Endothelial cell (in vitro differentiated cells): Measurements from ENCODE around the gene TM2D3. TPM values are rescaled to one million over a fixed set of nuclear protein-coding genes. Genes with fewer than 3 reads are reported as not detected.

Experiments
- DNase-seq: peaks from one replicate; pipeline ENCODE4 v3.0.0; 2021; ENCODE audit warnings: low spot score
- H3K27ac Mint-ChIP-seq: one replicate; pipeline ENCODE4 v1.8.0; 2021; ENCODE audit warnings: mixed read lengths, inconsistent platforms; ENCODE audit not compliant: unreplicated experiment
- H3K27me3 Mint-ChIP-seq: one replicate; pipeline ENCODE4 v1.8.0; 2021; ENCODE audit warnings: mild to moderate bottlenecking, moderate library complexity, mixed read lengths, inconsistent platforms; ENCODE audit not compliant: unreplicated experiment
- H3K36me3 Mint-ChIP-seq: one replicate; pipeline ENCODE4 v1.8.0; 2021; ENCODE audit warnings: mild to moderate bottlenecking, low read depth, mixed read lengths, inconsistent platforms; ENCODE audit not compliant: unreplicated experiment
- H3K4me1 Mint-ChIP-seq: one replicate; pipeline ENCODE4 v1.8.0; 2021; ENCODE audit warnings: mild to moderate bottlenecking, mixed read lengths, inconsistent platforms; ENCODE audit not compliant: unreplicated experiment
- H3K4me3 Mint-ChIP-seq: one replicate; pipeline ENCODE4 v1.8.0; 2021; ENCODE audit warnings: mild to moderate bottlenecking, mixed read lengths, inconsistent platforms; ENCODE audit not compliant: unreplicated experiment
- H3K9me3 Mint-ChIP-seq: one replicate; pipeline ENCODE4 v1.8.0; 2021; ENCODE audit warnings: mixed read lengths, inconsistent platforms; ENCODE audit not compliant: unreplicated experiment
- total RNA-seq: library from RNA; stranded (reverse); fragmentation: NEBNext Ultra II Directional; extraction: Animal tissue kit (Norgen Biotek cat#: 25700); gene quantifications from one replicate; pipeline ENCODE4 v1.2.1, GENCODE V29; 2021; ENCODE audit not compliant: unreplicated experiment
- TF ChIP-seq, protein P1 (sequence below): fragments of 200-600 bp; sonication (generic); IDR thresholded peaks from one replicate; pipeline ENCODE4 v1.5.0; 2021; ENCODE audit warnings: antibody characterized with exemption; ENCODE audit not compliant: unreplicated experiment

The TM2D3 gene
- total RNA-seq, 1 donor from 2014 or later, result 37.7 TPM

DNA sequence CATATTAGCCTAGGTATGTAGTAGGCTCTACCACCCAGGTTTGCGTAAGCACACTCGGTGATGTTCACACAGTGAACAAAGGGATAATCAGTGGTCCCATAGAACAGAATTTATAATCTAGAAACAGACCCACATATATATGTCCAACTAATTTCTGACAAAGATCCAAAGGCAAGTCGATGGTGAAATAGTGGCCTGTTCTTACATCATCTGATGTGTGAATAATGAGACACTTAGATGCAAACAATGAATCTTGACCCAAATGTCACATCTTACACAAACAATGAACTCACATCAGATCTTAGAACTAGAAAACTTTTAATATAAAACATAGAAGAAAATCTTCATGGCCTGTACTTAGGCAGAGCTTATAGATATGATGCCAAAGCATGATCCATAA lies 17.6 kb upstream of the TM2D3 start:
- H3K27ac Mint-ChIP-seq, result no peak overlapping the region
- no peaks in the 10 kb centered on the region for H3K27me3 Mint-ChIP-seq
- H3K4me1 Mint-ChIP-seq, result no peaks in the 10 kb centered on the region
- no peak for DNase-seq
- H3K9me3 Mint-ChIP-seq, result peaks cover 3% of the 10 kb centered on the region
- TF ChIP-seq, protein P1, sequence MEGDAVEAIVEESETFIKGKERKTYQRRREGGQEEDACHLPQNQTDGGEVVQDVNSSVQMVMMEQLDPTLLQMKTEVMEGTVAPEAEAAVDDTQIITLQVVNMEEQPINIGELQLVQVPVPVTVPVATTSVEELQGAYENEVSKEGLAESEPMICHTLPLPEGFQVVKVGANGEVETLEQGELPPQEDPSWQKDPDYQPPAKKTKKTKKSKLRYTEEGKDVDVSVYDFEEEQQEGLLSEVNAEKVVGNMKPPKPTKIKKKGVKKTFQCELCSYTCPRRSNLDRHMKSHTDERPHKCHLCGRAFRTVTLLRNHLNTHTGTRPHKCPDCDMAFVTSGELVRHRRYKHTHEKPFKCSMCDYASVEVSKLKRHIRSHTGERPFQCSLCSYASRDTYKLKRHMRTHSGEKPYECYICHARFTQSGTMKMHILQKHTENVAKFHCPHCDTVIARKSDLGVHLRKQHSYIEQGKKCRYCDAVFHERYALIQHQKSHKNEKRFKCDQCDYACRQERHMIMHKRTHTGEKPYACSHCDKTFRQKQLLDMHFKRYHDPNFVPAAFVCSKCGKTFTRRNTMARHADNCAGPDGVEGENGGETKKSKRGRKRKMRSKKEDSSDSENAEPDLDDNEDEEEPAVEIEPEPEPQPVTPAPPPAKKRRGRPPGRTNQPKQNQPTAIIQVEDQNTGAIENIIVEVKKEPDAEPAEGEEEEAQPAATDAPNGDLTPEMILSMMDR, result no peak
- H3K4me3 Mint-ChIP-seq, result no peak overlapping the region
- H3K36me3 Mint-ChIP-seq, result peaks cover 4% of the 10 kb centered on the region

DNA sequence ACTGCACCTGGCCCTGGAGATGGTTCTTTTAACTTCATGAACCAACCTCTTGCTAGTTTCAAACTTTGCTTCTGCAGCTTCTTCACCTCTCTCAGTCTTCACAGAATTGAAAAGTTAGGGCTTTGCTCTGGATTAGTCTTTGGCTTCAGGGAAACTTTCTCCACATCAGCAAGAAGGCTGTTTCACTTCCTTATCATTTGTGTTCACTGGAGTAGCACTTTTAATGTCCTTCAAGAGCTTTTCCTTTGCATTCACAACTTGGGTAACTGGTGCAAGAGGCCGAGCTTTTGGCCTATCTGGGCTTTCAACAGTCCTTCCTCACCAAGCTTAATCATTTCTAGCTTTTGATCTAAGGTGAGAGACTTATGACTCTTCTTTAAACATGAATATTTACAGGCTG lies 15.7 kb upstream of the TM2D3 start:
- no peak for DNase-seq
- Mint-ChIP-seq H3K27ac (no peak overlapping the region), H3K27me3 (no peaks in the 10 kb centered on the region), H3K36me3 (peaks cover 4% of the 10 kb centered on the region), H3K4me1 (no peaks in the 10 kb centered on the region), H3K4me3 (no peak overlapping the region), H3K9me3 (peaks cover 3% of the 10 kb centered on the region)
- TF ChIP-seq, protein P1, result no peak

DNA sequence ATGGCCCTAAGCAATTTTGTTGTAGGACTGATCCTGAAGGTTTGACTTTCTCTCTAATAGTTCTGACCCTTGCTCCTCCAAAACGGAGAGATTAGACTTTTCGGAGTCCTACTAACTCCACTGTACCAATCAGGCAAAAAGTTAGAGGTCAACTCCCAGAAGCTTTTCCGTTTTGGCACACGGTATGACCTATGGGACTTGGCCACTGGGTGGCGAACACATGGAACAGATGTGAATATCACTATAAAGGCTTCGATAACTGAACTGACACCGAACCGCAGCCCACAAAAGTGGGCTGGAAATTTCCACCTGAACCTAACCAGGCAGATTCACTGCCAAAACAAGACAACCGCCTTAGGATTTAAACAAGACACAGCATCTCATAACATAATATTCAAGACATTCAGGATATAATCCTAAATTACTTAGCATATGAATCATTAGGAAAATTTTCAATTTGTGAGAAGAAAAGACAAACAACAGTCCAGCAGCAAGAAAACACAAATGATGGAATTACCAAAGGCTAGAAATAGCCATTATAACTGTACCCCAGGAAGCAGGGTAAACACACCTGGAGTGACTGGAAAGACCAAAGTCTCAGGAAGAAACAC lies 12.2 kb upstream of the TM2D3 start:
- Mint-ChIP-seq H3K27ac (no peak overlapping the region), H3K36me3 (peaks cover 4% of the 10 kb centered on the region), H3K27me3 (no peaks in the 10 kb centered on the region), H3K4me1 (no peaks in the 10 kb centered on the region), H3K9me3 (peaks cover 3% of the 10 kb centered on the region), H3K4me3 (no peak overlapping the region)
- DNase-seq, result peak; percentile 22
- TF ChIP-seq, protein P1, result peak; percentile 45

GRCh38 chr15:101662203-101662602 lies 10.0 kb upstream of the TM2D3 start:
- Mint-ChIP-seq H3K9me3 (peaks cover 3% of the 10 kb centered on the region), H3K4me3 (no peak overlapping the region), H3K27ac (no peak overlapping the region), H3K27me3 (no peaks in the 10 kb centered on the region), H3K4me1 (no peaks in the 10 kb centered on the region), H3K36me3 (no peaks in the 10 kb centered on the region)
- TF ChIP-seq, protein P1, result no peak
- no peak for DNase-seq

DNA sequence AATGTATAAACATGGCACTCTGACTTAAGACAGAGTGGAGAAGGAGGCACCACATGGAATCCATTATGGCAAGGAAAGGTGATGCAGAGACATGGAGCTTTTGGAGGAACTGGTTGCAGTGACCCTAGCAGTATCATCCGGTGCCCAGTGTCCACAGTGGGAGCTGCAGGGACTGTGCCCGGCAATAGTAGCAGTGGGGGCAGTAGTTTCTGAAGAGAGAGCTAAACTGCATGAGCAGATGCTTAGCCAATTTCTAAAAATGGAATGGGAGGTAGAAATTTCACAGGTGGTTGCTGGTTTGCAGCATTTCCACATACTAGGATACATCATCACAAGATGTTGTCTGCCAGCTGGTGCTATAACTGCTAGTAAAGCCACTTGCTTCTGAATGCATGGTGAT lies 7.8 kb upstream of the TM2D3 start:
- Mint-ChIP-seq H3K36me3 (peaks cover 7% of the 10 kb centered on the region), H3K27ac (no peak overlapping the region), H3K4me3 (no peak overlapping the region), H3K27me3 (peaks cover 3% of the 10 kb centered on the region), H3K4me1 (no peaks in the 10 kb centered on the region), H3K9me3 (no peaks in the 10 kb centered on the region)
- TF ChIP-seq, protein P1, result no peak
- no peak for DNase-seq
